ENCODE measurements around the gene CYP2J2.

DNA sequence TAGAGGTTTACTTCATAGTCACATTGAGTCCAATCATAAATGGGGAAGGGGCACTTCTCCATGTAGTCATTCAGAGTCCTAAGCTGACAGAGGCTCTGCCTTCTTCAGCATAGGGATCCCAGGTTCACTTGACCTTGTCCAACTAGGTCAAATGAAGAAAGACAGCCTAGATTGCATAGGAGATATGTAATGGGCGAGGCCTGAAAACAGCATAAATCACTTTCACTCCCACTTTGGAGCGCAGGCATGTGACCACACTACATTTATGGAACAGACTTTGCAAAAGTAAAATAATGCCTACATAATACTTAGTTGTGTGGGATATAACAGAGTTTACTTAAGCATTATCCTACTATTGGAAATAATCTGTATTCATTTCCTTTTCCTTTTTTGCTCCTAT is 60.1 kb downstream of the CYP2J2 start:
- TF ChIP-seq, protein P1, sequence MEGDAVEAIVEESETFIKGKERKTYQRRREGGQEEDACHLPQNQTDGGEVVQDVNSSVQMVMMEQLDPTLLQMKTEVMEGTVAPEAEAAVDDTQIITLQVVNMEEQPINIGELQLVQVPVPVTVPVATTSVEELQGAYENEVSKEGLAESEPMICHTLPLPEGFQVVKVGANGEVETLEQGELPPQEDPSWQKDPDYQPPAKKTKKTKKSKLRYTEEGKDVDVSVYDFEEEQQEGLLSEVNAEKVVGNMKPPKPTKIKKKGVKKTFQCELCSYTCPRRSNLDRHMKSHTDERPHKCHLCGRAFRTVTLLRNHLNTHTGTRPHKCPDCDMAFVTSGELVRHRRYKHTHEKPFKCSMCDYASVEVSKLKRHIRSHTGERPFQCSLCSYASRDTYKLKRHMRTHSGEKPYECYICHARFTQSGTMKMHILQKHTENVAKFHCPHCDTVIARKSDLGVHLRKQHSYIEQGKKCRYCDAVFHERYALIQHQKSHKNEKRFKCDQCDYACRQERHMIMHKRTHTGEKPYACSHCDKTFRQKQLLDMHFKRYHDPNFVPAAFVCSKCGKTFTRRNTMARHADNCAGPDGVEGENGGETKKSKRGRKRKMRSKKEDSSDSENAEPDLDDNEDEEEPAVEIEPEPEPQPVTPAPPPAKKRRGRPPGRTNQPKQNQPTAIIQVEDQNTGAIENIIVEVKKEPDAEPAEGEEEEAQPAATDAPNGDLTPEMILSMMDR (IDR thresholded peaks at IDR 0.05), result no peak
- no peak for TF ChIP-seq POLR2A (IDR thresholded peaks at IDR 0.05)

Measured in body of pancreas (tissue), 4 donors.